KMS-11 (cell line): ENCODE data around the gene PITX1.

Experiments used
- H2AFZ ChIP-seq: fragments of 200-600 bp; sonication (generic); 2 replicates; pipeline ENCODE4 v1.6.1; 2016; ENCODE audit warnings: antibody characterized with exemption, mixed run types, low read depth
- H3K27ac ChIP-seq: fragments of 200-600 bp; sonication (generic); 2 replicates; pipeline ENCODE4 v1.6.1; 2016; ENCODE audit warnings: mild to moderate bottlenecking, mixed run types
- H3K27me3 ChIP-seq: fragments of 200-600 bp; sonication (generic); 2 replicates; pipeline ENCODE4 v1.6.1; 2017; ENCODE audit warnings: mild to moderate bottlenecking, low read depth, mixed run types, moderate library complexity; ENCODE audit not compliant: insufficient read depth
- H3K36me3 ChIP-seq: fragments of 200-600 bp; sonication (generic); 2 replicates; pipeline ENCODE4 v1.6.1; 2017; ENCODE audit warnings: mild to moderate bottlenecking, mixed run types; ENCODE audit not compliant: insufficient read depth
- H3K4me1 ChIP-seq: fragments of 200-600 bp; sonication (generic); 2 replicates; pipeline ENCODE4 v1.6.1; 2016; ENCODE audit warnings: mild to moderate bottlenecking, low read depth, mixed run types; ENCODE audit not compliant: poor library complexity, severe bottlenecking
- H3K4me2 ChIP-seq: fragments of 200-600 bp; sonication (generic); 2 replicates; pipeline ENCODE4 v1.7.0; 2016; ENCODE audit warnings: mild to moderate bottlenecking, mixed run types
- H3K4me3 ChIP-seq: fragments of 200-600 bp; sonication (generic); IDR thresholded peaks from 2 replicates; pipeline ENCODE4 v1.6.1; 2017; ENCODE audit warnings: low read depth, low read length, mixed read lengths; ENCODE audit not compliant: insufficient read depth
- H3K79me2 ChIP-seq: fragments of 200-600 bp; sonication (generic); 2 replicates; pipeline ENCODE4 v1.6.1; 2016; ENCODE audit warnings: low read depth, mixed run types; ENCODE audit not compliant: insufficient read depth
- H3K9ac ChIP-seq: fragments of 200-600 bp; sonication (generic); 2 replicates; pipeline ENCODE4 v1.6.1; 2016; ENCODE audit warnings: mild to moderate bottlenecking, mixed run types
- H4K20me1 ChIP-seq: fragments of 200-600 bp; sonication (generic); 2 replicates; pipeline ENCODE4 v1.6.1; 2016; ENCODE audit warnings: mild to moderate bottlenecking, mixed run types; ENCODE audit not compliant: insufficient read depth
- TF ChIP-seq, protein P1 (sequence below): fragments of 200-600 bp; sonication (generic); conservative IDR thresholded peaks from 2 replicates; pipeline ENCODE4 v1.6.1; 2017; ENCODE audit warnings: low read depth, mild to moderate bottlenecking, antibody characterized with exemption, low read length, moderate library complexity, mixed read lengths

PITX1 gene

DNA sequence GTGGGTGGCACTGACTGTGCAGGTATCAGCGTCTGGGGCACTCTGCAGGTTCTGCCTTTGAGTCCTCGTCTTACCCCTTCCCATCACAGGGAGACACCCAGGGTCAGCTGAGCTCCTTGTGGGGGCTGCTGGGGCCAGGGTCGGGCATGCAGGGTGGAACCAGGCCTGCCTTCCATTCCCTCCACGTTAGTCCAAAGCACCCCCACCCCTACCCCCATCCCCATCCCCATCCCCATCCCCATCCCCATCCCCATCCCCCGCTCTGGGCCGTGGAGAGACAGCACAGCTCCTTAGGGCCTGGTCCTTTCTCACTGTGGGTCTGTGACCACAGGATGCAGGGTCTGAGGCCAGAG is 1.6 kb upstream of the PITX1 start:
- no peak overlapping the region for H2AFZ ChIP-seq
- H4K20me1 ChIP-seq: no peaks in the 10 kb centered on the region
- H3K27ac ChIP-seq: no peak overlapping the region
- TF ChIP-seq, protein P1, sequence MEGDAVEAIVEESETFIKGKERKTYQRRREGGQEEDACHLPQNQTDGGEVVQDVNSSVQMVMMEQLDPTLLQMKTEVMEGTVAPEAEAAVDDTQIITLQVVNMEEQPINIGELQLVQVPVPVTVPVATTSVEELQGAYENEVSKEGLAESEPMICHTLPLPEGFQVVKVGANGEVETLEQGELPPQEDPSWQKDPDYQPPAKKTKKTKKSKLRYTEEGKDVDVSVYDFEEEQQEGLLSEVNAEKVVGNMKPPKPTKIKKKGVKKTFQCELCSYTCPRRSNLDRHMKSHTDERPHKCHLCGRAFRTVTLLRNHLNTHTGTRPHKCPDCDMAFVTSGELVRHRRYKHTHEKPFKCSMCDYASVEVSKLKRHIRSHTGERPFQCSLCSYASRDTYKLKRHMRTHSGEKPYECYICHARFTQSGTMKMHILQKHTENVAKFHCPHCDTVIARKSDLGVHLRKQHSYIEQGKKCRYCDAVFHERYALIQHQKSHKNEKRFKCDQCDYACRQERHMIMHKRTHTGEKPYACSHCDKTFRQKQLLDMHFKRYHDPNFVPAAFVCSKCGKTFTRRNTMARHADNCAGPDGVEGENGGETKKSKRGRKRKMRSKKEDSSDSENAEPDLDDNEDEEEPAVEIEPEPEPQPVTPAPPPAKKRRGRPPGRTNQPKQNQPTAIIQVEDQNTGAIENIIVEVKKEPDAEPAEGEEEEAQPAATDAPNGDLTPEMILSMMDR: no peak
- H3K4me3 ChIP-seq: no peak overlapping the region
- no peak overlapping the region for H3K4me2 ChIP-seq
- no peaks in the 10 kb centered on the region for H3K27me3 ChIP-seq
- H3K79me2 ChIP-seq: peaks cover 29% of the 10 kb centered on the region
- H3K4me1 ChIP-seq: peaks cover 14% of the 10 kb centered on the region
- no peak overlapping the region for H3K9ac ChIP-seq
- no peaks in the 10 kb centered on the region for H3K36me3 ChIP-seq

DNA sequence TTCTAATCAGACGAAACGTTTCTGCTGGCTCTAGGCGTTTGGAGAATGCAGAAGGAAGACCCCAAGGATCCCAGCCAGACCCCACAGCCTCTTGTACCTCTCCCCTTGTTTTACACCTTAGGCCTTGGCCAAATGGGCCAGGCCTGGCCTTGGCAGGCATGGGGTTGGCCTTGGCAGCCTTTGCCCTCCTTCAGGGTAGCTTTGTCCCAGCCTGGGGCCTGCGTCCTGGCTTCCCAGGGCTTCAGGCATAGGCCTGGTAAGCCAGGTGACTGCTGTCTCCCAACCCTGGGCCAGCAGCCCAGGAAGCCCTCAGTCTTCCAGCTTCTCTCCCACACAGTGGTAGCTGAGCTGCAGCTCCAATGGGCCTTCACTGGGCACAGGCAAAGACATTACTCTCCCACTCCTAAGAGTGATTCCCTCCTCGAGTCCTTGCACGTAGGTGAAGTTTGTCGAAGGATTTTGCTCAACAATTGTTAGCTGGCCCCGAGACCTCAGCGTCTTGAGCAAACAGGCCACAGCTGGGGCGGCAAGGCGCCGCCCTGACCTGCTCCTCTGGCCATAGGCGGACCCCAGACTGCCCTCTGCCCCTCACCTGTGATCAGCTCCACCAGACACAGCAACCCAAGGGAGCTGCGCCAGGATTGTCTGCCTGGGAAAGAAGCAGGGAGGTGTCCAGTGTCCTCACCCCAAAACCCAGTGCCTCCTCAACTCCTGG is 1.1 kb upstream of the PITX1 start:
- Histone ChIP-seq H3K27ac (no peak overlapping the region), H3K27me3 (no peaks in the 10 kb centered on the region), H4K20me1 (no peaks in the 10 kb centered on the region), H3K4me2 (no peak overlapping the region; the same call in 1 of the 2 replicates), H3K4me3 (no peak overlapping the region), H3K9ac (peak overlapping the region; percentile 49; the same call in 1 of the 2 replicates), H3K36me3 (no peaks in the 10 kb centered on the region), H2AFZ (peak overlapping the region; percentile 60; the same call in 1 of the 2 replicates), H3K79me2 (peaks cover 33% of the 10 kb centered on the region), H3K4me1 (peaks cover 14% of the 10 kb centered on the region)
- TF ChIP-seq, protein P1: no peak

- Histone ChIP-seq H3K9ac (peak overlapping the region; percentile 98; the same call in 1 of the 2 replicates), H3K4me1 (peaks cover 14% of the 10 kb centered on the region), H4K20me1 (no peaks in the 10 kb centered on the region), H3K4me3 (no peak overlapping the region), H3K4me2 (peak overlapping the region; percentile 54), H3K27ac (peak overlapping the region; percentile 81; the same call in 1 of the 2 replicates), H3K79me2 (peaks cover 40% of the 10 kb centered on the region), H3K27me3 (no peaks in the 10 kb centered on the region), H3K36me3 (no peaks in the 10 kb centered on the region), H2AFZ (peak overlapping the region; percentile 60; the same call in 1 of the 2 replicates)
- TF ChIP-seq, protein P1: no peak
These were observed 371 bp upstream of the PITX1 start for GRCh38 chr5:135034236-135034962.

DNA sequence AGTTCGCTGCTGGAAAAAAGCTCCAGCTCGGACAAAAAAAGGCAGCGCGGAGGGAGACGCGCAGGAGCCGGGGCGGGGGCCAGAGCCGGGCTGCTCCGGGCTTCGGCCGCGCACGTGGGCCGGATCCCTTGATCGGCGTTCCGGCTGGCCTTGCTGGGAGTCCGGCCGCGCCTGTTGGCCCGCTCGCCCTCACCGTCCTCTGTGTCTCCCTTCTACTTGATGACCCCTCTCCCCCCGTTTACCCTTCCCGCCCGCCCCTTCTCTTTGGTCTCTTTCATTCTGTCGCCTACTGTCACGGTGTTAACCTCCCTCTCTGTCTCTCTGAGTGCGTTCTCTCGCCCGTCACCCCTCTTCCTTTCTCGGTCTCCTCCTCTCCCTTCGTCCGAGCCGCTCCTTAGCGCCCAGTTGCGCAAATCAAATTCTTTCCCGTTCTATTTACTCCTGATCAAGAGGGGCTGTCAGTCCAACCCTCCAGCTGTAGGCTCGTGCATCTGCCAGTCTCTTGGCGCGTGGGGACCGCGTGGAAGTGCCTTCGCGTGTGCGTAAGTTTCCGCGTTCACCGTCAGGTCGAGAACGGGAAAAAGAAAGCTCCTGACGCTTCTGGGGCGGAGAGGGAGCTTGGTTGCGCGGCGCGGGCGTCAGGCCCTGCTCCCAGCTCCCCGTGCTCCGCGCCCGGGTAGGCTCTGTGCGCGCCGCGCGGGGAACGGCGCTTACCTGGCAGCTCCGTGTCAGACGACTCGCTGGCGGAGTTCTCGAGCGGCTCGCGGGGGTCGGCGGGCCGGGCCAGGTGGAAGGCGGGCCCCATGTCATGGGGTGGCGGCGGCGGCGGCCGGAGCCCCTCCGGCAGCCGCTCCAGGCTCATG is 798 bp downstream of the PITX1 start:
- Histone ChIP-seq H3K4me1 (peaks cover 14% of the 10 kb centered on the region), H2AFZ (peak overlapping the region; percentile 84)

More for the DNA sequence above, 798 bp downstream of the PITX1 start:
- H3K4me2 ChIP-seq: peak overlapping the region; percentile 83
- peak overlapping the region; percentile 98 for H3K9ac ChIP-seq
- peak overlapping the region; percentile 81 for H3K27ac ChIP-seq
- no peaks in the 10 kb centered on the region for H3K36me3 ChIP-seq
- H3K4me3 ChIP-seq: no peak overlapping the region
- H4K20me1 ChIP-seq: no peaks in the 10 kb centered on the region
- H3K79me2 ChIP-seq: peaks cover 40% of the 10 kb centered on the region
- TF ChIP-seq, protein P1: no peak
- no peaks in the 10 kb centered on the region for H3K27me3 ChIP-seq
